Measurements from ENCODE around the gene UFM1.
A peak's percentile ranks its signal among the peaks of the same experiment; 100 is the strongest.

The UFM1 gene

DNA sequence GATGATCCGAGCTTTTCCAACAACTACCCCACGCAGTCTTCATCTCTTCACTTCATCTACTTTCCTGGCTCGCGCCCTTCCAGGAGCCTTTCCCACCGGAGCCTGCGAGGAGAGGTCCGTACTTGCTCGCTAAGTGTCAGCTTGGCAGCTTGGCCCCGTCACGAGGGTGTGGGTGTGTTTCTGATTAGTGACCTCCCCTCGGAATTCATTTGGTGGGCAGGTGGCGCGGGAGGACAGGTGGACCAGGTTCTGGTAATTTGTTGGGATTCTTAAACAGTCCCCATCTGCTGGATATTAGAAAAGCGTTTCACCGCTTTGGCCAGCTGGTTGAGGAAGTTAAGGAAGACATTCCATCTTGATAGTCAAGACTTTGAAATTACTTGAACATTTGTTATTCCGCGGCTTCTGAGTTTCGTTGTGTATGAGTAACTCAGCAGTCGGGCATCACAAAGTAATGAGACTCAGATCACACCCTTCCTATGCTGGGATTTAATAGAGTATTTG is 515 bp downstream of the UFM1 start:
- Histone ChIP-seq H3K9me2 (replicated peaks; ENCODE audit: insufficient read depth, low read length) (no peaks in the 10 kb centered on the region), H3K4me3 (ENCODE audit: low read length) (peak overlapping the region; percentile 85), H3K27ac (ENCODE audit: low read length) (peak overlapping the region; percentile 70; the same call in 1 of the 2 replicates), H3K36me3 (replicated peaks; ENCODE audit: insufficient read depth, low read length) (no peaks in the 10 kb centered on the region), H3K79me2 (ENCODE audit: low read length) (peaks cover 28% of the 10 kb centered on the region), H3K4me2 (ENCODE audit: low read depth, low read length) (peak overlapping the region; percentile 47), H3K27me3 (replicated peaks; ENCODE audit: insufficient read depth, low read length) (no peaks in the 10 kb centered on the region), H2AFZ (ENCODE audit: low read length) (peak overlapping the region; percentile 71), H3K9me3 (replicated peaks; ENCODE audit: insufficient read depth, low read length) (no peaks in the 10 kb centered on the region), H3K4me1 (ENCODE audit: low read length) (0 out of 2 replicates have a peak, but pooled peaks cover 5% of the 10 kb centered on the region), H3K9ac (ENCODE audit: low read length) (peak overlapping the region; percentile 90), H4K20me1 (ENCODE audit: insufficient read depth, low read length) (no peaks in the 10 kb centered on the region), H3F3A (ENCODE audit: insufficient read depth, low read length) (no peaks in the 10 kb centered on the region)
- peak; percentile 47 for DNase-seq
- TF ChIP-seq EZH2 (optimal IDR thresholded peaks at IDR 0.05; ENCODE audit: low read depth, low read length) (no peak), CTCF (IDR thresholded peaks at IDR 0.05; ENCODE audit: low read length) (no peak), EZH2phosphoT487 (IDR thresholded peaks at IDR 0.05; ENCODE audit: low read length) (no peak)

DNA sequence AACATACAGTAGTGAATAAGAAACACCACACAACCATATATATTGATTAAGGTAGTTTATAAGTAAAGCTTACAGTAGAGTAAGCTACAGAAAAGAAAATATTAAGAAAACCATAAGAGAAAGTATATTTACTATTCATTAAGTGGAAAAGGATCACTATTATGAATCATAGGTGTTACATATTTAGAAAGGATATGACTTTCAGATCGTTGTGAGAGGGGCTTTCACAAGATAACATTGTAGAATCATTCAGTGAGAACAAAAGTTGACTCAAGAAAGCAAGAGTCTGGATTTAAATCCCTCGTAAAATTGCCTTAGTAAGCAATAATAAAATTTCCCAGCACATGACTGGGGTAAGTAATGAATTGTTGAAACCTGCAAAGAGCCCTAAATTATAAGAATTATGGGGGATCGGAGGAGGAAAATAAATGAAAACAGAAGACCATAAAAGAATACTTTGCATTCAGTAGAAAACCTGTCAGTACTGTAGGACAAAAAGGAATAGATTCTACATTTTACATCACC is 6.0 kb downstream of the UFM1 start:
- Histone ChIP-seq H3F3A (ENCODE audit: insufficient read depth, low read length) (no peaks in the 10 kb centered on the region), H3K9me3 (replicated peaks; ENCODE audit: insufficient read depth, low read length) (no peaks in the 10 kb centered on the region), H3K27ac (ENCODE audit: low read length) (no peak overlapping the region), H4K20me1 (ENCODE audit: insufficient read depth, low read length) (no peaks in the 10 kb centered on the region), H3K4me1 (ENCODE audit: low read length) (0 out of 2 replicates have a peak, but pooled peaks cover 5% of the 10 kb centered on the region), H3K9me2 (replicated peaks; ENCODE audit: insufficient read depth, low read length) (no peaks in the 10 kb centered on the region), H3K27me3 (replicated peaks; ENCODE audit: insufficient read depth, low read length) (no peaks in the 10 kb centered on the region), H3K4me3 (ENCODE audit: low read length) (no peak overlapping the region), H3K4me2 (ENCODE audit: low read depth, low read length) (no peak overlapping the region), H3K36me3 (replicated peaks; ENCODE audit: insufficient read depth, low read length) (no peaks in the 10 kb centered on the region), H3K79me2 (ENCODE audit: low read length) (peaks cover 19% of the 10 kb centered on the region), H3K9ac (ENCODE audit: low read length) (no peak overlapping the region), H2AFZ (ENCODE audit: low read length) (no peak overlapping the region)
- no peak for TF ChIP-seq EZH2phosphoT487 (IDR thresholded peaks at IDR 0.05; ENCODE audit: low read length)
- no peak for TF ChIP-seq CTCF (IDR thresholded peaks at IDR 0.05; ENCODE audit: low read length)
- TF ChIP-seq EZH2 (optimal IDR thresholded peaks at IDR 0.05; ENCODE audit: low read depth, low read length) = no peak
- DNase-seq = no peak

DNA sequence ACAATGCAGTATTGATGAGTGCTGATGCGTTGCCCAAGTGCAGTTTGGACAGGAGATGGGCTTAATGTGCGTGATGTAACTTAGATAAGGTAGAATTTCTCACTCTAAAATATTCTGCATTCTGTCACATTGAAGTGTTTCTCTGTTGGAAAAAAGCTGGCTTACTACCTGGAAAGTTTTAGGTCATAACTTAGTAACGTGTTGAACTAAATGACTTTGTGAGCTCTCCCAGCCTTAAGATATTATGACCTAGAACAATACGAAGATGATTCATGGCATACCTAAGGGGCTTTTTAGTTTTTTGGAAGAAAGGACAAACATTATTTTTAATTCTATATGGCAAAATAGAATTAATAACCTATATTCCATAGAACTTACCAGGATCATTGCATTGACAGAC is 9.0 kb downstream of the UFM1 start:
- Histone ChIP-seq H3K9ac (ENCODE audit: low read length) (no peak overlapping the region), H4K20me1 (ENCODE audit: insufficient read depth, low read length) (no peaks in the 10 kb centered on the region), H3K4me1 (ENCODE audit: low read length) (no peaks in the 10 kb centered on the region), H3K4me3 (ENCODE audit: low read length) (no peak overlapping the region), H3K4me2 (ENCODE audit: low read depth, low read length) (no peak overlapping the region), H3K9me3 (replicated peaks; ENCODE audit: insufficient read depth, low read length) (no peaks in the 10 kb centered on the region), H2AFZ (ENCODE audit: low read length) (no peak overlapping the region), H3K9me2 (replicated peaks; ENCODE audit: insufficient read depth, low read length) (no peaks in the 10 kb centered on the region), H3F3A (ENCODE audit: insufficient read depth, low read length) (no peaks in the 10 kb centered on the region), H3K27me3 (replicated peaks; ENCODE audit: insufficient read depth, low read length) (no peaks in the 10 kb centered on the region), H3K36me3 (replicated peaks; ENCODE audit: insufficient read depth, low read length) (no peaks in the 10 kb centered on the region; the same call in 1 of the 2 replicates), H3K27ac (ENCODE audit: low read length) (no peak overlapping the region), H3K79me2 (ENCODE audit: low read length) (no peaks in the 10 kb centered on the region; the same call in 1 of the 2 replicates)
- DNase-seq = no peak
- TF ChIP-seq EZH2 (optimal IDR thresholded peaks at IDR 0.05; ENCODE audit: low read depth, low read length) = no peak
- TF ChIP-seq CTCF (IDR thresholded peaks at IDR 0.05; ENCODE audit: low read length) = no peak
- no peak for TF ChIP-seq EZH2phosphoT487 (IDR thresholded peaks at IDR 0.05; ENCODE audit: low read length)
